Measurements from ENCODE around the gene CDAN1.

CDAN1 gene

GRCh38 chr15:42704492-42704926 is 32.4 kb downstream of the CDAN1 start:
- Mint-ChIP-seq H3K27me3 (ENCODE audit: low read depth, poor library complexity) (peaks cover 7% of the 10 kb centered on the region), H3K9me3 (peaks cover 17% of the 10 kb centered on the region), H3K27ac (peak overlapping the region; percentile 43), H3K4me3 (no peak overlapping the region), H3K4me1 (no peaks in the 10 kb centered on the region), H3K36me3 (ENCODE audit: low read depth) (peaks cover 40% of the 10 kb centered on the region)
- peak; percentile 76 for TF ChIP-seq CTCF (IDR thresholded peaks at IDR 0.05)
- peak; percentile 68 for DNase-seq

DNA sequence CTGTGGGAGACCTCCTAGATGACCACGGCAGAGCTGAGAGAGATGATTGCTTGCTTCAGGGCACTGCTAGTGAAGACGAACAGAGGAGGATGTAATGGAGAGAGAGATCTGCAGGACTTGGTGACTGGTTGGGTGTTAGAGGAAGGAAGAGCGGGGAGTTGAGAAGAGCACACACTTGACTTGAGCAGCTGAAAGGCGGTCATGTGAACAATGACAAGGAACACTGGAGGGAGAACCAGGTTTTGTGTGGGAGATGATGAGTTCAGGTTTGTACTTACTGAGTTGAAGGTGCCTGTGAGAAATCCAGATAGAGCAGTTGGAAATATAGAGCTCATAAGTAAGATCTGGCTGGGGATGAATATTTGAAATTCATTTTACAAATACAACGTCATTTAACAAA is 40.3 kb downstream of the CDAN1 start:
- H3K27me3 Mint-ChIP-seq (ENCODE audit: low read depth, poor library complexity): peaks cover 9% of the 10 kb centered on the region
- peak overlapping the region; percentile 0 for H3K27ac Mint-ChIP-seq
- TF ChIP-seq CTCF (IDR thresholded peaks at IDR 0.05): no peak
- H3K36me3 Mint-ChIP-seq (ENCODE audit: low read depth): peaks cover 46% of the 10 kb centered on the region
- DNase-seq: no peak
- H3K4me3 Mint-ChIP-seq: no peak overlapping the region
- H3K9me3 Mint-ChIP-seq: peaks cover 21% of the 10 kb centered on the region
- H3K4me1 Mint-ChIP-seq: peaks cover under 1% of the 10 kb centered on the region

GRCh38 chr15:42695527-42696071 is 41.3 kb downstream of the CDAN1 start:
- no peak for TF ChIP-seq CTCF (IDR thresholded peaks at IDR 0.05)
- H3K27me3 Mint-ChIP-seq (ENCODE audit: low read depth, poor library complexity): peaks cover 7% of the 10 kb centered on the region
- DNase-seq: no peak
- no peak overlapping the region for H3K27ac Mint-ChIP-seq
- H3K9me3 Mint-ChIP-seq: peaks cover 12% of the 10 kb centered on the region
- no peak overlapping the region for H3K4me3 Mint-ChIP-seq
- peaks cover 5% of the 10 kb centered on the region for H3K4me1 Mint-ChIP-seq
- H3K36me3 Mint-ChIP-seq (ENCODE audit: low read depth): peaks cover 36% of the 10 kb centered on the region

DNA sequence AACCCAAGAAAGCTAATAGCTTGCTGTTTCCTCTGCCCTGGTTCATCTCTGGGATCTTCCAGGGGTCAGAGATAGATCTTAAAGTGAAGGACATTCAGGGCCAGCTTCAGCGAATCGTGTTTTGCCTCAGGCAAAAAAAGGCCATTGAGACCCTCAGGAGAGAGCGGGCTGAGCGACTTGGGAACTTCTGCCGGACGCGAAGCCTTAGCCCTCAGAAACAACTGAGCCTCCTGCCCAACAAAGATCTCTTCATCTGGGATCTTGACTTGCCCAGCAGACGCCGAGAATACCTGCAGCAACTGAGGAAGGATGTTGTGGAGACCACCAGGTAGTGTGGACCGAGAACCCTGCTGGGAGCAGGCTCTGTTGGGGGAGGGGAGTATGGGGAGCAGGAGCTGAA is 42.5 kb downstream of the CDAN1 start:
- H3K9me3 Mint-ChIP-seq: peaks cover 4% of the 10 kb centered on the region
- H3K36me3 Mint-ChIP-seq (ENCODE audit: low read depth): peaks cover 29% of the 10 kb centered on the region
- H3K4me3 Mint-ChIP-seq: no peak overlapping the region
- DNase-seq: no peak
- peaks cover 6% of the 10 kb centered on the region for H3K27me3 Mint-ChIP-seq (ENCODE audit: low read depth, poor library complexity)
- H3K27ac Mint-ChIP-seq: no peak overlapping the region
- peaks cover 5% of the 10 kb centered on the region for H3K4me1 Mint-ChIP-seq
- no peak for TF ChIP-seq CTCF (IDR thresholded peaks at IDR 0.05)

GRCh38 chr15:42693942-42694341 is 43.0 kb downstream of the CDAN1 start:
- H3K4me3 Mint-ChIP-seq: no peak overlapping the region
- no peak overlapping the region for H3K27ac Mint-ChIP-seq
- peaks cover 24% of the 10 kb centered on the region for H3K36me3 Mint-ChIP-seq (ENCODE audit: low read depth)
- DNase-seq: no peak
- H3K27me3 Mint-ChIP-seq (ENCODE audit: low read depth, poor library complexity): peaks cover 6% of the 10 kb centered on the region
- no peak for TF ChIP-seq CTCF (IDR thresholded peaks at IDR 0.05)
- H3K9me3 Mint-ChIP-seq: peaks cover under 1% of the 10 kb centered on the region
- H3K4me1 Mint-ChIP-seq: peaks cover 5% of the 10 kb centered on the region

GRCh38 chr15:42693496-42693895 is 43.4 kb downstream of the CDAN1 start:
- Mint-ChIP-seq H3K9me3 (no peaks in the 10 kb centered on the region), H3K36me3 (ENCODE audit: low read depth) (peaks cover 21% of the 10 kb centered on the region), H3K4me3 (no peak overlapping the region), H3K27ac (no peak overlapping the region), H3K4me1 (peaks cover 5% of the 10 kb centered on the region), H3K27me3 (ENCODE audit: low read depth, poor library complexity) (peaks cover 5% of the 10 kb centered on the region)
- no peak for TF ChIP-seq CTCF (IDR thresholded peaks at IDR 0.05)
- DNase-seq: no peak

Data from nephron progenitor cell (in vitro differentiated cells).